ENCODE measurements around the gene HSPBAP1. TPM values are rescaled to one million over a fixed set of nuclear protein-coding genes. Genes with fewer than 3 reads are reported as not detected.
"Not testable (repeated sequence)": the region's sequence is repeated elsewhere in the genome, so short reads cannot be mapped to it uniquely, and the experiment has no call there.

The HSPBAP1 gene
- total and polyA plus RNA-seq, 4 donors: 8.3 to 10.1 (median 9.4) TPM

GRCh38 chr3:122770521-122771202 lies 23.0 kb downstream of the HSPBAP1 start:
- WGBS (ENCODE audit: insufficient coverage): no CpG with 5 or more reads among the region's 5 CpGs
- peak in 1 of 6 donors; percentile 16 for DNase-seq (ENCODE audit: low read depth in 4 of 6, low spot score in 6 of 6)
- Histone ChIP-seq H3K4me3 (ENCODE audit: low read depth, low read length) (no peak overlapping the region), H3K9me3 (ENCODE audit: control insufficient read depth, insufficient read depth, low read length) (no peaks in the 10 kb centered on the region), H3K27me3 (ENCODE audit: control insufficient read depth, insufficient read depth, low read length) (no peaks in the 10 kb centered on the region), H3K4me1 (ENCODE audit: control insufficient read depth, insufficient read depth, low read length) (no peaks in the 10 kb centered on the region), H3K27ac (ENCODE audit: low read depth, low read length) (no peak overlapping the region), H3K36me3 (ENCODE audit: control insufficient read depth, insufficient read depth, low read length) (peaks cover 2% of the 10 kb centered on the region)

- Histone ChIP-seq H3K9me3 (ENCODE audit: control insufficient read depth, insufficient read depth, low read length) (no peaks in the 10 kb centered on the region), H3K27me3 (ENCODE audit: control insufficient read depth, insufficient read depth, low read length) (no peaks in the 10 kb centered on the region), H3K27ac (ENCODE audit: low read depth, low read length) (no peak overlapping the region), H3K4me1 (ENCODE audit: control insufficient read depth, insufficient read depth, low read length) (no peaks in the 10 kb centered on the region), H3K36me3 (ENCODE audit: control insufficient read depth, insufficient read depth, low read length) (peaks cover 2% of the 10 kb centered on the region), H3K4me3 (ENCODE audit: low read depth, low read length) (no peak overlapping the region)
- DNase-seq (ENCODE audit: low read depth in 4 of 6, low spot score in 6 of 6): no peak
- no CpG with 5 or more reads among the region's 3 CpGs for WGBS (ENCODE audit: insufficient coverage)
Observed at GRCh38 chr3:122767540-122768372, 25.9 kb downstream of the HSPBAP1 start.

- no peak for DNase-seq (ENCODE audit: low read depth in 4 of 6, low spot score in 6 of 6)
- Histone ChIP-seq H3K4me3 (ENCODE audit: low read depth, low read length) (no peak overlapping the region), H3K27me3 (ENCODE audit: control insufficient read depth, insufficient read depth, low read length) (no peaks in the 10 kb centered on the region), H3K4me1 (ENCODE audit: control insufficient read depth, insufficient read depth, low read length) (no peaks in the 10 kb centered on the region), H3K36me3 (ENCODE audit: control insufficient read depth, insufficient read depth, low read length) (peaks cover 2% of the 10 kb centered on the region), H3K27ac (ENCODE audit: low read depth, low read length) (no peak overlapping the region), H3K9me3 (ENCODE audit: control insufficient read depth, insufficient read depth, low read length) (no peaks in the 10 kb centered on the region)
- WGBS (ENCODE audit: insufficient coverage): 100% methylated on average over 3 of the region's 3 CpGs
Observed at GRCh38 chr3:122766430-122766829, 27.2 kb downstream of the HSPBAP1 start.

- H3K4me1 ChIP-seq (ENCODE audit: control insufficient read depth, insufficient read depth, low read length): no peaks in the 10 kb centered on the region
- H3K27me3 ChIP-seq (ENCODE audit: control insufficient read depth, insufficient read depth, low read length): no peaks in the 10 kb centered on the region
- H3K27ac ChIP-seq (ENCODE audit: low read depth, low read length): no peak overlapping the region
- DNase-seq (ENCODE audit: low read depth in 4 of 6, low spot score in 6 of 6): peak in 1 of 6 donors; percentile 10
- H3K9me3 ChIP-seq (ENCODE audit: control insufficient read depth, insufficient read depth, low read length): no peaks in the 10 kb centered on the region
- H3K36me3 ChIP-seq (ENCODE audit: control insufficient read depth, insufficient read depth, low read length): no peaks in the 10 kb centered on the region
- WGBS (ENCODE audit: insufficient coverage): 83% methylated on average over 1 of the region's 3 CpGs
- H3K4me3 ChIP-seq (ENCODE audit: low read depth, low read length): no peak overlapping the region
Observed at GRCh38 chr3:122760453-122761271, 33.0 kb downstream of the HSPBAP1 start.

GRCh38 chr3:122758877-122759560 lies 34.6 kb downstream of the HSPBAP1 start:
- no peaks in the 10 kb centered on the region for H3K4me1 ChIP-seq (ENCODE audit: control insufficient read depth, insufficient read depth, low read length)
- 88% methylated on average over 2 of the region's 3 CpGs for WGBS (ENCODE audit: insufficient coverage)
- H3K4me3 ChIP-seq (ENCODE audit: low read depth, low read length): no peak overlapping the region
- no peaks in the 10 kb centered on the region for H3K36me3 ChIP-seq (ENCODE audit: control insufficient read depth, insufficient read depth, low read length)
- no peaks in the 10 kb centered on the region for H3K27me3 ChIP-seq (ENCODE audit: control insufficient read depth, insufficient read depth, low read length)
- no peaks in the 10 kb centered on the region for H3K9me3 ChIP-seq (ENCODE audit: control insufficient read depth, insufficient read depth, low read length)
- DNase-seq (ENCODE audit: low read depth in 4 of 6, low spot score in 6 of 6): no peak
- no peak overlapping the region for H3K27ac ChIP-seq (ENCODE audit: low read depth, low read length)

GRCh38 chr3:122755491-122755890 lies 38.1 kb downstream of the HSPBAP1 start:
- DNase-seq (ENCODE audit: low read depth in 4 of 6, low spot score in 6 of 6): no peak
- Histone ChIP-seq H3K9me3 (ENCODE audit: control insufficient read depth, insufficient read depth, low read length) (no peaks in the 10 kb centered on the region), H3K4me1 (ENCODE audit: control insufficient read depth, insufficient read depth, low read length) (no peaks in the 10 kb centered on the region), H3K27ac (ENCODE audit: low read depth, low read length) (no peak overlapping the region), H3K27me3 (ENCODE audit: control insufficient read depth, insufficient read depth, low read length) (no peaks in the 10 kb centered on the region), H3K4me3 (ENCODE audit: low read depth, low read length) (no peak overlapping the region), H3K36me3 (ENCODE audit: control insufficient read depth, insufficient read depth, low read length) (no peaks in the 10 kb centered on the region)
- WGBS (ENCODE audit: insufficient coverage): no CpG with 5 or more reads among the region's 2 CpGs

- 57% methylated on average over 1 of the region's 5 CpGs for WGBS (ENCODE audit: insufficient coverage)
- DNase-seq (ENCODE audit: low read depth in 4 of 6, low spot score in 6 of 6): peak in 1 of 6 donors; percentile 10
- Histone ChIP-seq H3K27ac (ENCODE audit: low read depth, low read length) (no peak overlapping the region), H3K9me3 (ENCODE audit: control insufficient read depth, insufficient read depth, low read length) (no peaks in the 10 kb centered on the region), H3K27me3 (ENCODE audit: control insufficient read depth, insufficient read depth, low read length) (no peaks in the 10 kb centered on the region), H3K4me3 (ENCODE audit: low read depth, low read length) (no peak overlapping the region), H3K36me3 (ENCODE audit: control insufficient read depth, insufficient read depth, low read length) (no peaks in the 10 kb centered on the region), H3K4me1 (ENCODE audit: control insufficient read depth, insufficient read depth, low read length) (no peaks in the 10 kb centered on the region)
Observed at GRCh38 chr3:122754929-122755328, 38.7 kb downstream of the HSPBAP1 start.

GRCh38 chr3:122748347-122748746 lies 45.3 kb downstream of the HSPBAP1 start:
- Histone ChIP-seq H3K4me1 (ENCODE audit: control insufficient read depth, insufficient read depth, low read length) (no peaks in the 10 kb centered on the region), H3K36me3 (ENCODE audit: control insufficient read depth, insufficient read depth, low read length) (peaks cover 2% of the 10 kb centered on the region), H3K27ac (ENCODE audit: low read depth, low read length) (no peak overlapping the region), H3K9me3 (ENCODE audit: control insufficient read depth, insufficient read depth, low read length) (no peaks in the 10 kb centered on the region), H3K4me3 (ENCODE audit: low read depth, low read length) (no peak overlapping the region), H3K27me3 (ENCODE audit: control insufficient read depth, insufficient read depth, low read length) (no peaks in the 10 kb centered on the region)
- no CpG with 5 or more reads among the region's 1 CpG for WGBS (ENCODE audit: insufficient coverage)
- DNase-seq (ENCODE audit: low read depth in 4 of 6, low spot score in 6 of 6): no peak

GRCh38 chr3:122747295-122747694 lies 46.3 kb downstream of the HSPBAP1 start:
- not testable (repeated sequence) for H3K4me3 ChIP-seq (ENCODE audit: low read depth, low read length); H3K27ac ChIP-seq (ENCODE audit: low read depth, low read length); DNase-seq (ENCODE audit: low read depth in 4 of 6, low spot score in 6 of 6); H3K9me3 ChIP-seq (ENCODE audit: control insufficient read depth, insufficient read depth, low read length); H3K36me3 ChIP-seq (ENCODE audit: control insufficient read depth, insufficient read depth, low read length); H3K27me3 ChIP-seq (ENCODE audit: control insufficient read depth, insufficient read depth, low read length); H3K4me1 ChIP-seq (ENCODE audit: control insufficient read depth, insufficient read depth, low read length)
- WGBS (ENCODE audit: insufficient coverage): no CpG with 5 or more reads among the region's 35 CpGs
